ENCODE results near the gene OR52E6.
A peak's percentile ranks its signal among the peaks of the same experiment; 100 is the strongest.

The OR52E6 gene

GRCh38 chr11:5841797-5842196 lies at the start of gene OR52E6:
Gene OR52E6 (minus strand): TSS chr11:5841897. CDS start chr11:5841897, 0 bp downstream.
- DNase-seq, result no peak

- DNase-seq, result no peak
Observed at GRCh38 chr11:5891216-5891800, 49.6 kb upstream of the OR52E6 start.

- no peak for DNase-seq
Observed at GRCh38 chr11:5887661-5888060, 46.0 kb upstream of the OR52E6 start.

- DNase-seq, result no peak
Observed at GRCh38 chr11:5887172-5887571, 45.5 kb upstream of the OR52E6 start.

- no peak for DNase-seq
Observed at GRCh38 chr11:5881756-5882155, 40.1 kb upstream of the OR52E6 start.

- no peak for DNase-seq
Observed at GRCh38 chr11:5880329-5880728, 38.6 kb upstream of the OR52E6 start, which contains the start of gene OR52E4. Gene OR52E4 (plus strand): TSS chr11:5880629. CDS start chr11:5884293, 3,664 bp downstream.

- no peak for DNase-seq
Observed at GRCh38 chr11:5878564-5878963, 36.9 kb upstream of the OR52E6 start.

- DNase-seq, result no peak
Observed at GRCh38 chr11:5865826-5866225, 24.1 kb upstream of the OR52E6 start.

- no peak for DNase-seq
Observed at GRCh38 chr11:5857590-5857989, 15.9 kb upstream of the OR52E6 start, which contains the start of gene OR52E8. Gene OR52E8 (minus strand): TSS chr11:5857690. CDS start chr11:5857690, 0 bp downstream.

- DNase-seq, result no peak
Observed at GRCh38 chr11:5851002-5851401, 9.3 kb upstream of the OR52E6 start.

- no peak for DNase-seq
Observed at GRCh38 chr11:5847711-5848110, 6.0 kb upstream of the OR52E6 start.

GRCh38 chr11:5846701-5847100 lies 5.0 kb upstream of the OR52E6 start:
- DNase-seq, result no peak

GRCh38 chr11:5837695-5838094 lies 4.0 kb downstream of the OR52E6 start:
- no peak for DNase-seq

GRCh38 chr11:5833446-5833845 lies 8.3 kb downstream of the OR52E6 start:
- no peak for DNase-seq

- DNase-seq, result no peak
Observed at GRCh38 chr11:5831196-5831829, 10.4 kb downstream of the OR52E6 start.

- DNase-seq, result no peak
Observed at GRCh38 chr11:5818245-5818886, 23.3 kb downstream of the OR52E6 start.

- no peak for DNase-seq
Observed at GRCh38 chr11:5815534-5815933, 26.2 kb downstream of the OR52E6 start.

- DNase-seq, result no peak
Observed at GRCh38 chr11:5809905-5810795, 31.5 kb downstream of the OR52E6 start.

GRCh38 chr11:5809122-5809519 lies 32.6 kb downstream of the OR52E6 start:
- no peak for DNase-seq

GRCh38 chr11:5808500-5809121 lies 33.1 kb downstream of the OR52E6 start, which contains the start of gene OR52N2:
Gene OR52N2 (plus strand): TSS chr11:5808924. CDS start chr11:5820336, 11,412 bp downstream.
- peak; percentile 82 for DNase-seq

GRCh38 chr11:5807580-5807979 lies 34.1 kb downstream of the OR52E6 start:
- DNase-seq, result no peak

GRCh38 chr11:5803982-5804381 lies 37.7 kb downstream of the OR52E6 start:
- DNase-seq, result no peak

- DNase-seq, result no peak
Observed at GRCh38 chr11:5796541-5796940, 45.2 kb downstream of the OR52E6 start.
